GM21381 (cell line): Measurements from ENCODE around the gene JMJD1C.
"Not testable (repeated sequence)": the region's sequence is repeated elsewhere in the genome, so short reads cannot be mapped to it uniquely, and the experiment has no call there.

Experiments used
- ATAC-seq: cut with Tn5 transposase; IDR thresholded peaks from one replicate; pipeline ENCODE4 v1.9.1; 2021; ENCODE audit warnings: mild to moderate bottlenecking, moderate library complexity; ENCODE audit not compliant: unreplicated experiment

Gene JMJD1C

GRCh38 chr10:63366933-63367332 is 98.8 kb downstream of the JMJD1C start:
- no peak for ATAC-seq

GRCh38 chr10:63365976-63366765 is 99.6 kb downstream of the JMJD1C start:
- ATAC-seq: no peak

GRCh38 chr10:63364918-63365317 is 100.9 kb downstream of the JMJD1C start:
- ATAC-seq: no peak

- no peak for ATAC-seq
Measured at GRCh38 chr10:63363951-63364350, 101.8 kb downstream of the JMJD1C start.

- ATAC-seq: no peak
Measured at GRCh38 chr10:63355682-63356081, 110.1 kb downstream of the JMJD1C start.

GRCh38 chr10:63352976-63353375 is 112.8 kb downstream of the JMJD1C start:
- ATAC-seq: no peak

GRCh38 chr10:63348245-63348850 is 117.4 kb downstream of the JMJD1C start:
- ATAC-seq: no peak

GRCh38 chr10:63346015-63346441 is 119.7 kb downstream of the JMJD1C start:
- no peak for ATAC-seq

- ATAC-seq: no peak
Measured at GRCh38 chr10:63344269-63344668, 121.5 kb downstream of the JMJD1C start.

- ATAC-seq: no peak
Measured at GRCh38 chr10:63343476-63343875, 122.3 kb downstream of the JMJD1C start.

GRCh38 chr10:63339640-63340039 is 126.1 kb downstream of the JMJD1C start:
- not testable (repeated sequence) for ATAC-seq

- no peak for ATAC-seq
Measured at GRCh38 chr10:63337455-63338251, 128.1 kb downstream of the JMJD1C start.

- ATAC-seq: no peak
Measured at GRCh38 chr10:63331586-63331985, 134.2 kb downstream of the JMJD1C start.

GRCh38 chr10:63324495-63324854 is 141.3 kb downstream of the JMJD1C start:
- no peak for ATAC-seq

GRCh38 chr10:63323701-63324494 is 141.9 kb downstream of the JMJD1C start:
- ATAC-seq: no peak

GRCh38 chr10:63320683-63321082 is 145.1 kb downstream of the JMJD1C start:
- no peak for ATAC-seq

- ATAC-seq: no peak
Measured at GRCh38 chr10:63319231-63319630, 146.5 kb downstream of the JMJD1C start.

GRCh38 chr10:63318491-63318890 is 147.3 kb downstream of the JMJD1C start:
- ATAC-seq: no peak

- ATAC-seq: no peak
Measured at GRCh38 chr10:63314020-63314419, 151.8 kb downstream of the JMJD1C start.

- no peak for ATAC-seq
Measured at GRCh38 chr10:63313066-63313717, 152.6 kb downstream of the JMJD1C start.
